HEK293 (cell line): ENCODE results near the gene FNDC10.

ENCODE experiments used
- FEZF1 ChIP-seq: fragments of 450-650 bp; formaldehyde crosslinking; IDR thresholded peaks from 2 replicates; pipeline ENCODE4 v1.5.1; 2016; ENCODE audit warnings: missing biosample characterization, missing genetic modification characterization
- HOXA7 ChIP-seq: sonication (generic); formaldehyde crosslinking; IDR thresholded peaks from 2 replicates; pipeline ENCODE4 v1.8.1; 2022; ENCODE audit warnings: missing genetic modification reagents, borderline replicate concordance
- KLF8 ChIP-seq: fragments of 450-650 bp; formaldehyde crosslinking; IDR thresholded peaks from 2 replicates; pipeline ENCODE4 v1.5.1; 2016; ENCODE audit warnings: missing biosample characterization, missing genetic modification characterization
- KLF9 ChIP-seq: fragments of 450-650 bp; formaldehyde crosslinking; IDR thresholded peaks from 2 replicates; pipeline ENCODE4 v1.5.1; 2016; ENCODE audit warnings: missing biosample characterization, missing genetic modification characterization, low read depth
- MEIS1 ChIP-seq: sonication (generic); formaldehyde crosslinking; IDR thresholded peaks from 2 replicates; pipeline ENCODE4 v1.8.1; 2022; ENCODE audit warnings: missing genetic modification reagents, mild to moderate bottlenecking, borderline replicate concordance
- MZF1 ChIP-seq: fragments of 450-650 bp; formaldehyde crosslinking; IDR thresholded peaks from 2 replicates; pipeline ENCODE4 v1.5.1; 2017; ENCODE audit warnings: missing biosample characterization, missing genetic modification characterization, borderline replicate concordance
- PRDM2 ChIP-seq: fragments of 450-650 bp; formaldehyde crosslinking; IDR thresholded peaks from 2 replicates; pipeline ENCODE4 v1.5.1; 2016; ENCODE audit warnings: missing biosample characterization, missing genetic modification characterization, borderline replicate concordance
- SP3 ChIP-seq: fragments of 450-650 bp; formaldehyde crosslinking; IDR thresholded peaks from 2 replicates; pipeline ENCODE4 v1.5.1; 2016; ENCODE audit warnings: missing biosample characterization, missing genetic modification characterization
- TRIM28 ChIP-seq: IDR thresholded peaks from 2 replicates; pipeline ENCODE4 v1.6.1; 2011; ENCODE audit warnings: low read length, control low read depth, borderline replicate concordance
- ZBTB48 ChIP-seq: fragments of 450-650 bp; formaldehyde crosslinking; IDR thresholded peaks from 2 replicates; pipeline ENCODE4 v1.5.1; 2016; ENCODE audit warnings: missing biosample characterization, missing genetic modification characterization
- ZEB2 ChIP-seq: fragments of 450-650 bp; formaldehyde crosslinking; IDR thresholded peaks from 2 replicates; pipeline ENCODE4 v1.5.1; 2016; ENCODE audit warnings: missing biosample characterization, missing genetic modification characterization
- ZNF112 ChIP-seq: fragments of 450-650 bp; formaldehyde crosslinking; IDR thresholded peaks from 2 replicates; pipeline ENCODE4 v1.5.0; 2017; ENCODE audit warnings: missing biosample characterization, missing genetic modification characterization
- ZNF138 ChIP-seq: fragments of 450-650 bp; formaldehyde crosslinking; IDR thresholded peaks from 2 replicates; pipeline ENCODE4 v1.5.1; 2016; ENCODE audit warnings: missing biosample characterization, missing genetic modification characterization, borderline replicate concordance
- ZNF140 ChIP-seq: fragments of 450-650 bp; formaldehyde crosslinking; IDR thresholded peaks from 2 replicates; pipeline ENCODE4 v1.5.1; 2016; ENCODE audit warnings: missing biosample characterization, missing genetic modification characterization
- ZNF174 ChIP-seq: fragments of 450-650 bp; formaldehyde crosslinking; IDR thresholded peaks from 2 replicates; pipeline ENCODE4 v1.5.0; 2017; ENCODE audit warnings: missing biosample characterization, mild to moderate bottlenecking, missing genetic modification characterization
- ZNF239 ChIP-seq: fragments of 450-650 bp; formaldehyde crosslinking; IDR thresholded peaks from 2 replicates; pipeline ENCODE4 v1.5.1; 2016; ENCODE audit warnings: missing biosample characterization, missing genetic modification characterization
- ZNF24 ChIP-seq: fragments of 450-650 bp; formaldehyde crosslinking; IDR thresholded peaks from 2 replicates; pipeline ENCODE4 v1.5.1; 2016; ENCODE audit warnings: missing biosample characterization, missing genetic modification characterization
- ZNF26 ChIP-seq: fragments of 450-650 bp; formaldehyde crosslinking; IDR thresholded peaks from 2 replicates; pipeline ENCODE4 v1.5.1; 2016; ENCODE audit warnings: missing biosample characterization, missing genetic modification characterization
- ZNF341 ChIP-seq: fragments of 450-650 bp; formaldehyde crosslinking; IDR thresholded peaks from 2 replicates; pipeline ENCODE4; 2016; ENCODE audit warnings: low read depth, missing biosample characterization, missing genetic modification characterization
- ZNF354C ChIP-seq: fragments of 450-650 bp; formaldehyde crosslinking; IDR thresholded peaks from 2 replicates; pipeline ENCODE4 v1.5.1; 2016; ENCODE audit warnings: missing biosample characterization, missing genetic modification characterization, low read depth, borderline replicate concordance
- ZNF600 ChIP-seq: fragments of 450-650 bp; formaldehyde crosslinking; IDR thresholded peaks from 2 replicates; pipeline ENCODE4 v1.5.1; 2016; ENCODE audit warnings: missing biosample characterization, missing genetic modification characterization
- ZNF707 ChIP-seq: fragments of 450-650 bp; formaldehyde crosslinking; IDR thresholded peaks from 2 replicates; pipeline ENCODE4 v1.5.1; 2016; ENCODE audit warnings: missing biosample characterization, missing genetic modification characterization
- ZNF76 ChIP-seq: fragments of 450-650 bp; formaldehyde crosslinking; IDR thresholded peaks from 2 replicates; pipeline ENCODE4; 2016; ENCODE audit warnings: low read depth, missing biosample characterization, missing genetic modification characterization, borderline replicate concordance
- ZNF768 ChIP-seq: fragments of 450-650 bp; formaldehyde crosslinking; IDR thresholded peaks from 2 replicates; pipeline ENCODE4 v1.5.1; 2018; ENCODE audit warnings: missing biosample characterization, mild to moderate bottlenecking, missing genetic modification characterization
- ZNF777 ChIP-seq: fragments of 450-650 bp; formaldehyde crosslinking; IDR thresholded peaks from 2 replicates; pipeline ENCODE4 v1.5.1; 2017; ENCODE audit warnings: missing biosample characterization, missing genetic modification characterization, borderline replicate concordance
- ZXDB ChIP-seq: fragments of 450-650 bp; formaldehyde crosslinking; IDR thresholded peaks from 2 replicates; pipeline ENCODE4 v1.5.1; 2016; ENCODE audit warnings: missing biosample characterization, missing genetic modification characterization
- TF ChIP-seq, protein P1 (sequence below): fragments of 450-650 bp; formaldehyde crosslinking; optimal IDR thresholded peaks from 2 replicates; pipeline ENCODE3; 2016; ENCODE audit warnings: missing biosample characterization, mild to moderate bottlenecking, missing genetic modification characterization

The FNDC10 gene

DNA sequence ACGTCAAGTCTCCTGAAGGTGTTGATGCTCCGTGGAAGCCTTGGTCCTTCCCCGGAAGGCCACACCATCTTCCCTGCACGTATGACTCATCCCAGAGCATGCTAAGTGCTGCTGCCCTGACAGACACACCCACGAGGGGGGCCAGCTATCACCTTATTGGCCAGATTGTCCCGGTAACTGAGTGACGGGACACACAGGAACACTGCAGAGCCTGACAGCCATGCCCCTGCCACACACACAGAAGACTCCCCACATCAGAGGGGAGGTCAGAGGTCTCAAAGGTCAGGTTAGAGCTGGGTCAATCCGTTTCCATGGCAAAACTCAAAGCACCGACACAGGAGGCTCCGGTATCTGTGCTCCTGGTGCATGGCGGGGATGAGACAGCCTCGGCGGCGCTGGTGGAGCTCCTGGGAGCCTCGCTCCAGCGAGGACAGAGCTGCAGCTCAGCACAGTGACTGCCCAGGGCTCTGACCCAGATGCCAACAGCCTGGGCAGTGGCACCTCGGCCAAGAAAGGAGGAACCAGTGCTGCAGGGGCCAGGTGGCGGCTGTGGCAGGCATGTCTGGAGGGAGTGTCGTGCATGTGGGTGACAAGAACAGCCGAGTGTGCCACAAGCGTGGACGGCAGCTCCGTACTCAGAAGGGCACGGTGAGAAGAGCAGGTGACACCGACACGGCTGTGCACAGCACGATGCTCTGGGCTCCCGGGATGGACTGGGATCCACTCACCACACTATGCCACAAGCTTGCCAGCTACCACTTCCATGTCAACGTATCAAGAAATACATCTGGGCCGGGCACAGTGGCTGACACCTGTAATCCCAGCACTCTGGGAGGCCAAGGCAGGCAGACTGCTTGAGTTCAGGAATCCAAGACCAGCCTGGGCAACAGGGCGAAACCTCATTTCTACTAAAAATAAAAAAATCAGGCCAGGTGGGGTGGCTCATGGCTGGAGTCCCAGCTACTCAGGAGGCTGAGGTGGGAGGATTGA is 44.7 kb downstream of the FNDC10 start (continued):
- TF ChIP-seq ZNF768 (tag by site-specific recombination) (no peak), ZNF341 (tag by site-specific recombination) (no peak), KLF8 (tag by site-specific recombination) (peak; percentile 50; the same call in 1 of the 2 replicates), ZNF174 (tag by site-specific recombination) (no peak), ZNF239 (tag by site-specific recombination) (no peak), KLF9 (tag by site-specific recombination) (peak; percentile 91), MZF1 (no peak), ZNF707 (no peak), ZNF140 (tag by site-specific recombination) (no peak), ZNF600 (tag by site-specific recombination) (peak; percentile 9; the same call in 1 of the 2 replicates), MEIS1 (CRISPR knock-in tag) (no peak), ZNF26 (no peak), ZNF76 (no peak), ZEB2 (no peak), TRIM28 (no peak), SP3 (no peak), ZNF138 (tag by site-specific recombination) (no peak), ZNF777 (no peak), ZNF24 (tag by site-specific recombination) (no peak), HOXA7 (CRISPR knock-in tag) (no peak), PRDM2 (tag by site-specific recombination) (0 out of 2 replicates have a peak, but pooled peaks have one; percentile 40), ZBTB48 (no peak), ZNF354C (tag by site-specific recombination) (no peak), ZXDB (no peak), FEZF1 (tag by site-specific recombination) (no peak), ZNF112 (tag by site-specific recombination) (no peak)
- TF ChIP-seq, protein P1, sequence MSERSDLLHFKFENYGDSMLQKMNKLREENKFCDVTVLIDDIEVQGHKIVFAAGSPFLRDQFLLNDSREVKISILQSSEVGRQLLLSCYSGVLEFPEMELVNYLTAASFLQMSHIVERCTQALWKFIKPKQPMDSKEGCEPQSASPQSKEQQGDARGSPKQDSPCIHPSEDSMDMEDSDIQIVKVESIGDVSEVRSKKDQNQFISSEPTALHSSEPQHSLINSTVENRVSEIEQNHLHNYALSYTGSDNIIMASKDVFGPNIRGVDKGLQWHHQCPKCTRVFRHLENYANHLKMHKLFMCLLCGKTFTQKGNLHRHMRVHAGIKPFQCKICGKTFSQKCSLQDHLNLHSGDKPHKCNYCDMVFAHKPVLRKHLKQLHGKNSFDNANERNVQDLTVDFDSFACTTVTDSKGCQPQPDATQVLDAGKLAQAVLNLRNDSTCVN, result no peak
- TF ChIP-seq, all 188 proteins: peak for 15
